K562 (cell line): ENCODE measurements around the gene GFI1B. TPM values are rescaled to one million over a fixed set of nuclear protein-coding genes. Genes with fewer than 3 reads are reported as not detected.

Experiments used
- AFF4 ChIP-seq: sonication (generic); formaldehyde crosslinking; IDR thresholded peaks from 2 replicates; pipeline ENCODE4 v1.8.0; 2023; ENCODE audit warnings: mild to moderate bottlenecking, missing genetic modification reagents
- CBX5 ChIP-seq: IDR thresholded peaks from 2 replicates; pipeline ENCODE4 v1.6.1; 2014; ENCODE audit warnings: low read depth, borderline replicate concordance
- CREB5 ChIP-seq: fragments of 250-450 bp; sonication (Bioruptor Pico); IDR thresholded peaks from 2 replicates; pipeline ENCODE4 v1.5.0; 2020; ENCODE audit warnings: mild to moderate bottlenecking
- ETV1 ChIP-seq: fragments of 450-650 bp; conservative IDR thresholded peaks from 2 replicates; pipeline ENCODE4 v1.6.1; 2016; ENCODE audit warnings: missing genetic modification characterization, control low read depth, low read depth, missing compliant biosample characterization
- HMBOX1 ChIP-seq: sonication (generic); IDR thresholded peaks from 2 replicates; pipeline ENCODE4 v1.6.1; 2016
- ZBTB26 ChIP-seq: fragments of 450-650 bp; formaldehyde crosslinking; IDR thresholded peaks from 2 replicates; pipeline ENCODE4 v1.4.0; 2022; ENCODE audit warnings: missing genetic modification characterization
- ZFP91 ChIP-seq: sonication (generic); formaldehyde crosslinking; IDR thresholded peaks from 2 replicates; pipeline ENCODE4 v1.8.0; 2022; ENCODE audit warnings: mild to moderate bottlenecking, missing genetic modification reagents
- ZMIZ1 ChIP-seq, 2 experiments: fragments of 150-350 bp in 1 of 2; IDR thresholded peaks; 2 replicates each; pipeline ENCODE4 v1.6.1; 2012 to 2016; ENCODE audit warnings: low read depth in 2 of 2, low read length in 2 of 2, mild to moderate bottlenecking in 1 of 2, moderate library complexity in 1 of 2
- ZNF133 ChIP-seq: fragments of 250-450 bp; sonication (Bioruptor Pico); IDR thresholded peaks from 2 replicates; pipeline ENCODE4 v1.4.0; 2020; ENCODE audit warnings: mild to moderate bottlenecking
- ZNF717 ChIP-seq: fragments of 250-450 bp; sonication (Bioruptor Pico); IDR thresholded peaks from 2 replicates; pipeline ENCODE4 v1.5.0; 2021
- polyA plus RNA-seq, 8 experiments: library from polyadenylated mRNA; depleted of rRNA in 4 of 8; stranded (reverse) in 5 of 8; unstranded in 3 of 8; fragments of >200 nt; fragmentation: Nextera tagmentation in 2 of 8; fragmentation: Illumina TruSeq in 1 of 8; extraction: Ambion mirVana in 2 of 8; extraction: Trizol in 1 of 8; gene quantifications; 2 replicates each; pipeline versions ENCODE4 v1.2.1 to v1.2.3, GENCODE V29; 2011 to 2014; ENCODE audit warnings: inconsistent platforms in 1 of 8, missing spikeins in 1 of 8
- total RNA-seq, 7 experiments: library from RNA; depleted of rRNA in 6 of 7; stranded (reverse); fragments of >200 nt in 6 of 7; fragmentation: Illumina TruSeq in 2 of 7; extraction: Trizol in 2 of 7; gene quantifications; 2 replicates each; pipeline versions ENCODE4 v1.2.1 to v1.2.3, GENCODE V29; 2011 to 2021; ENCODE audit warnings: low replicate concordance in 1 of 7

GFI1B gene
- total and polyA plus RNA-seq, 9 of the 15 experiments (the other 6 are each of a cell fraction or from before 2014, with no cell fraction given), result 8.0 to 75.7 (median 34.5) TPM

- TF ChIP-seq ZFP91, result no peak
- TF ChIP-seq ETV1, result peak; percentile 62; the same call in 1 of the 2 replicates
- TF ChIP-seq CREB5, result no peak
- TF ChIP-seq ZNF133 (CRISPR knock-in tag), result no peak
- TF ChIP-seq ZNF717, result no peak
- peak in 1 of 2 experiments; percentile 57; a peak in 2 of 4 replicates for TF ChIP-seq ZMIZ1 (IDR thresholded peaks at IDR 0.05; ENCODE audit: low read depth in 2 of 2, low read length in 2 of 2)
- 0 out of 2 replicates have a peak, but pooled peaks have one; percentile 32 for TF ChIP-seq AFF4 (CRISPR knock-in tag)
- no peak for TF ChIP-seq ZBTB26
- no peak for TF ChIP-seq HMBOX1
- TF ChIP-seq CBX5, result no peak
Measured at GRCh38 chr9:132944294-132945185, 34.0 kb upstream of the GFI1B start, which contains the start of gene TSC1 (continued).
